ENCODE data around the gene C10orf90. TPM values are rescaled to one million over a fixed set of nuclear protein-coding genes. Genes with fewer than 3 reads are reported as not detected.
A peak's percentile ranks its signal among the peaks of the same experiment; 100 is the strongest.

The C10orf90 gene
- total RNA-seq, 1 experiment from 2014 or later: 0.62 TPM

- no peaks in the 10 kb centered on the region for H3K36me3 ChIP-seq (replicated peaks; ENCODE audit: control insufficient read depth, insufficient read depth, low read length)
- DNase-seq: no peak
- no peaks in the 10 kb centered on the region for H3K27me3 ChIP-seq (ENCODE audit: control insufficient read depth, insufficient read depth, low read length)
- no peak overlapping the region for H3K4me3 ChIP-seq (ENCODE audit: insufficient read depth, low read depth, low read length)
Measured at GRCh38 chr10:126593968-126594701, 76.4 kb downstream of the C10orf90 start.

GRCh38 chr10:126592901-126593300 is 77.6 kb downstream of the C10orf90 start:
- Histone ChIP-seq H3K4me3 (ENCODE audit: insufficient read depth, low read depth, low read length) (no peak overlapping the region), H3K27me3 (ENCODE audit: control insufficient read depth, insufficient read depth, low read length) (no peaks in the 10 kb centered on the region), H3K36me3 (replicated peaks; ENCODE audit: control insufficient read depth, insufficient read depth, low read length) (no peaks in the 10 kb centered on the region)
- DNase-seq: no peak

GRCh38 chr10:126588024-126588423 is 82.5 kb downstream of the C10orf90 start:
- no peak for DNase-seq
- Histone ChIP-seq H3K4me3 (ENCODE audit: insufficient read depth, low read depth, low read length) (no peak overlapping the region), H3K27me3 (ENCODE audit: control insufficient read depth, insufficient read depth, low read length) (no peaks in the 10 kb centered on the region), H3K36me3 (replicated peaks; ENCODE audit: control insufficient read depth, insufficient read depth, low read length) (no peaks in the 10 kb centered on the region)

- H3K36me3 ChIP-seq (replicated peaks; ENCODE audit: control insufficient read depth, insufficient read depth, low read length): no peaks in the 10 kb centered on the region
- H3K4me3 ChIP-seq (ENCODE audit: insufficient read depth, low read depth, low read length): no peak overlapping the region
- no peak for DNase-seq
- no peaks in the 10 kb centered on the region for H3K27me3 ChIP-seq (ENCODE audit: control insufficient read depth, insufficient read depth, low read length)
Measured at GRCh38 chr10:126586878-126587277, 83.6 kb downstream of the C10orf90 start.

GRCh38 chr10:126586128-126586527 is 84.4 kb downstream of the C10orf90 start:
- DNase-seq: no peak
- Histone ChIP-seq H3K36me3 (replicated peaks; ENCODE audit: control insufficient read depth, insufficient read depth, low read length) (no peaks in the 10 kb centered on the region), H3K27me3 (ENCODE audit: control insufficient read depth, insufficient read depth, low read length) (no peaks in the 10 kb centered on the region), H3K4me3 (ENCODE audit: insufficient read depth, low read depth, low read length) (no peak overlapping the region)

- Histone ChIP-seq H3K36me3 (replicated peaks; ENCODE audit: control insufficient read depth, insufficient read depth, low read length) (no peaks in the 10 kb centered on the region), H3K4me3 (ENCODE audit: insufficient read depth, low read depth, low read length) (no peak overlapping the region), H3K27me3 (ENCODE audit: control insufficient read depth, insufficient read depth, low read length) (no peaks in the 10 kb centered on the region)
- DNase-seq: no peak
Measured at GRCh38 chr10:126585249-126586017, 85.1 kb downstream of the C10orf90 start.

GRCh38 chr10:126584836-126585235 is 85.7 kb downstream of the C10orf90 start:
- H3K27me3 ChIP-seq (ENCODE audit: control insufficient read depth, insufficient read depth, low read length): no peaks in the 10 kb centered on the region
- H3K4me3 ChIP-seq (ENCODE audit: insufficient read depth, low read depth, low read length): no peak overlapping the region
- no peak for DNase-seq
- no peaks in the 10 kb centered on the region for H3K36me3 ChIP-seq (replicated peaks; ENCODE audit: control insufficient read depth, insufficient read depth, low read length)

- Histone ChIP-seq H3K27me3 (ENCODE audit: control insufficient read depth, insufficient read depth, low read length) (no peaks in the 10 kb centered on the region), H3K36me3 (replicated peaks; ENCODE audit: control insufficient read depth, insufficient read depth, low read length) (no peaks in the 10 kb centered on the region), H3K4me3 (ENCODE audit: insufficient read depth, low read depth, low read length) (no peak overlapping the region)
- no peak for DNase-seq
Measured at GRCh38 chr10:126583552-126584200, 86.8 kb downstream of the C10orf90 start.

- Histone ChIP-seq H3K4me3 (ENCODE audit: insufficient read depth, low read depth, low read length) (no peak overlapping the region), H3K36me3 (replicated peaks; ENCODE audit: control insufficient read depth, insufficient read depth, low read length) (no peaks in the 10 kb centered on the region), H3K27me3 (ENCODE audit: control insufficient read depth, insufficient read depth, low read length) (no peaks in the 10 kb centered on the region)
- DNase-seq: no peak
Measured at GRCh38 chr10:126581648-126582046, 88.8 kb downstream of the C10orf90 start.

- Histone ChIP-seq H3K27me3 (ENCODE audit: control insufficient read depth, insufficient read depth, low read length) (no peaks in the 10 kb centered on the region), H3K36me3 (replicated peaks; ENCODE audit: control insufficient read depth, insufficient read depth, low read length) (no peaks in the 10 kb centered on the region), H3K4me3 (ENCODE audit: insufficient read depth, low read depth, low read length) (no peak overlapping the region)
- no peak for DNase-seq
Measured at GRCh38 chr10:126580873-126581647, 89.4 kb downstream of the C10orf90 start.

- no peaks in the 10 kb centered on the region for H3K27me3 ChIP-seq (ENCODE audit: control insufficient read depth, insufficient read depth, low read length)
- DNase-seq: no peak
- no peak overlapping the region for H3K4me3 ChIP-seq (ENCODE audit: insufficient read depth, low read depth, low read length)
- H3K36me3 ChIP-seq (replicated peaks; ENCODE audit: control insufficient read depth, insufficient read depth, low read length): no peaks in the 10 kb centered on the region
Measured at GRCh38 chr10:126576336-126576735, 94.2 kb downstream of the C10orf90 start.

- Histone ChIP-seq H3K27me3 (ENCODE audit: control insufficient read depth, insufficient read depth, low read length) (no peaks in the 10 kb centered on the region), H3K36me3 (replicated peaks; ENCODE audit: control insufficient read depth, insufficient read depth, low read length) (no peaks in the 10 kb centered on the region), H3K4me3 (ENCODE audit: insufficient read depth, low read depth, low read length) (no peak overlapping the region)
- peak; percentile 25 for DNase-seq
Measured at GRCh38 chr10:126570621-126571602, 99.6 kb downstream of the C10orf90 start.

- H3K4me3 ChIP-seq (ENCODE audit: insufficient read depth, low read depth, low read length): no peak overlapping the region
- no peak for DNase-seq
- H3K36me3 ChIP-seq (replicated peaks; ENCODE audit: control insufficient read depth, insufficient read depth, low read length): no peaks in the 10 kb centered on the region
- no peaks in the 10 kb centered on the region for H3K27me3 ChIP-seq (ENCODE audit: control insufficient read depth, insufficient read depth, low read length)
Measured at GRCh38 chr10:126570245-126570570, 100.3 kb downstream of the C10orf90 start.

All from H7 (cell line).